ENCODE results near the gene TNRC6C. TPM values are rescaled to one million over a fixed set of nuclear protein-coding genes. Genes with fewer than 3 reads are reported as not detected.
"Not testable (repeated sequence)": the region's sequence is repeated elsewhere in the genome, so short reads cannot be mapped to it uniquely, and the experiment has no call there.

Gene TNRC6C
- total RNA-seq, 3 donors from 2014 or later (not counting 1 experiment from before 2014, with no cell fraction given), result 74.3 to 100 (median 76.3) TPM

DNA sequence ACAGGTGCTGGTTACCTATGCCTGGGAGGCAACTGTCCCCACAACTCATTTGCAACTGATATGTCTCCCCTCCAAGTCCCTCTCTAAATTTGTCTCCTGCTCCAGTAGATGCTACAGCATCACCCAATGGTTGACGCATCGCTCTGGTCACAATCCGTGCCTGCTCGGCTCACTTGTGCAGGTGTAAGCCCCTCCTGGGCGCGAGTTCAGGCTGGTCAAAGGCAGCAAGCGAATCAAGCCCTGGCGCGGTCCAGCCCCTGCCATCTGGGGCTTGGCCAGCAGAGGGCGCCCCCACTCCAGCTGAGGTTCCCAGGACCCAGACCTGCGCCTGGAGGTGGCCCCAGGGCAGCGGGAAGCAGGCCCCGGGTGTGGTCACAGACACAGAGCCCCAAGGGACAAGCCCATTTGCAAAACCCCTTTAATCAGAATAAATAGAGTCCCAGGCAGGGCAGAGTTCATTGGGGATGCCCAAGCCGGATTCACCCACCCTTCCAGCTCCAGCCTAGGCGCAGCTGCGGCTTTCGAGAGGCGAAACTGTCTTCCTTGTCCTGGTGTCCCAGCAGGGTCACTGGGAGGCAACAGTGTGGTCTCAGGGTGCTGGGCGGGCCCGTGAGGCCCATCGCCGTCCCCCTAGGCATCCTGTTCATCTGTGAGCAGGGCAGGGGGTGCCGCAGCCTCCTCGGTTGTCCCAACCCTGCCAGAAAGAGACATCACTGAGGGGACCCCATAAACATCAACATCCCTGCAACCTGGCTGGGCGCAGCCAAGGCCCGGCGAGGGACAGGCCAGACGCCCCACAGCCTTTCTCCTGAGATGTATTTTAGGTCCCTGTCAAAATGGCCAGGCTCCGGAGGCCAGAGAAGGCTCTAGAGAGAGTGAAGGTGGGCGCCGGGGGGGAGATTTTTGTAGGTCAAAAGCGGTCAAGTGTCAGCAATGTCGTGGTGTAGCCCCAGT, 154.3 kb downstream of the TNRC6C start:
- Histone ChIP-seq H3K9me3 (ENCODE audit: control insufficient read depth, insufficient read depth, low read length) (no peaks in the 10 kb centered on the region), H3K27me3 (ENCODE audit: control insufficient read depth, insufficient read depth, low read length) (no peaks in the 10 kb centered on the region), H3K36me3 (ENCODE audit: control insufficient read depth, insufficient read depth, low read length) (peaks cover 93% of the 10 kb centered on the region), H3K4me1 (ENCODE audit: control insufficient read depth, insufficient read depth, low read length) (peaks cover 41% of the 10 kb centered on the region), H3K27ac (ENCODE audit: low read length) (peak overlapping the region; percentile 73), H3K4me3 (ENCODE audit: low read length) (no peak overlapping the region)
- peaks cover 6% of the 10 kb centered on the region for H3K36me3 Mint-ChIP-seq
- ATAC-seq (peak; percentile 66 to 82 (median 71)), DNase-seq (peak; percentile 83 to 85)
- TF ChIP-seq, protein P1, sequence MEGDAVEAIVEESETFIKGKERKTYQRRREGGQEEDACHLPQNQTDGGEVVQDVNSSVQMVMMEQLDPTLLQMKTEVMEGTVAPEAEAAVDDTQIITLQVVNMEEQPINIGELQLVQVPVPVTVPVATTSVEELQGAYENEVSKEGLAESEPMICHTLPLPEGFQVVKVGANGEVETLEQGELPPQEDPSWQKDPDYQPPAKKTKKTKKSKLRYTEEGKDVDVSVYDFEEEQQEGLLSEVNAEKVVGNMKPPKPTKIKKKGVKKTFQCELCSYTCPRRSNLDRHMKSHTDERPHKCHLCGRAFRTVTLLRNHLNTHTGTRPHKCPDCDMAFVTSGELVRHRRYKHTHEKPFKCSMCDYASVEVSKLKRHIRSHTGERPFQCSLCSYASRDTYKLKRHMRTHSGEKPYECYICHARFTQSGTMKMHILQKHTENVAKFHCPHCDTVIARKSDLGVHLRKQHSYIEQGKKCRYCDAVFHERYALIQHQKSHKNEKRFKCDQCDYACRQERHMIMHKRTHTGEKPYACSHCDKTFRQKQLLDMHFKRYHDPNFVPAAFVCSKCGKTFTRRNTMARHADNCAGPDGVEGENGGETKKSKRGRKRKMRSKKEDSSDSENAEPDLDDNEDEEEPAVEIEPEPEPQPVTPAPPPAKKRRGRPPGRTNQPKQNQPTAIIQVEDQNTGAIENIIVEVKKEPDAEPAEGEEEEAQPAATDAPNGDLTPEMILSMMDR (IDR thresholded peaks at IDR 0.05), result peak; percentile 98
- no peaks in the 10 kb centered on the region for H3K9me3 Mint-ChIP-seq
- H3K27me3 Mint-ChIP-seq (ENCODE audit: low read depth in 2 of 2), result no peaks in the 10 kb centered on the region
- H3K27ac Mint-ChIP-seq, result peak overlapping the region; percentile 79 to 91
- intact Hi-C loops (cut with micrococcal nuclease), result loop anchor here (1.0 kb wide), 3 partner anchors 22 to 139 kb away; no protein-coding TSS in a partner anchor
- H3K4me1 Mint-ChIP-seq, result peaks cover 36 to 50% of the 10 kb centered on the region in 2 donors
- WGBS (ENCODE audit: insufficient coverage), result 66% methylated on average over 33 of the region's 33 CpGs
- H3K4me3 Mint-ChIP-seq, result peak overlapping the region; percentile 72

DNA sequence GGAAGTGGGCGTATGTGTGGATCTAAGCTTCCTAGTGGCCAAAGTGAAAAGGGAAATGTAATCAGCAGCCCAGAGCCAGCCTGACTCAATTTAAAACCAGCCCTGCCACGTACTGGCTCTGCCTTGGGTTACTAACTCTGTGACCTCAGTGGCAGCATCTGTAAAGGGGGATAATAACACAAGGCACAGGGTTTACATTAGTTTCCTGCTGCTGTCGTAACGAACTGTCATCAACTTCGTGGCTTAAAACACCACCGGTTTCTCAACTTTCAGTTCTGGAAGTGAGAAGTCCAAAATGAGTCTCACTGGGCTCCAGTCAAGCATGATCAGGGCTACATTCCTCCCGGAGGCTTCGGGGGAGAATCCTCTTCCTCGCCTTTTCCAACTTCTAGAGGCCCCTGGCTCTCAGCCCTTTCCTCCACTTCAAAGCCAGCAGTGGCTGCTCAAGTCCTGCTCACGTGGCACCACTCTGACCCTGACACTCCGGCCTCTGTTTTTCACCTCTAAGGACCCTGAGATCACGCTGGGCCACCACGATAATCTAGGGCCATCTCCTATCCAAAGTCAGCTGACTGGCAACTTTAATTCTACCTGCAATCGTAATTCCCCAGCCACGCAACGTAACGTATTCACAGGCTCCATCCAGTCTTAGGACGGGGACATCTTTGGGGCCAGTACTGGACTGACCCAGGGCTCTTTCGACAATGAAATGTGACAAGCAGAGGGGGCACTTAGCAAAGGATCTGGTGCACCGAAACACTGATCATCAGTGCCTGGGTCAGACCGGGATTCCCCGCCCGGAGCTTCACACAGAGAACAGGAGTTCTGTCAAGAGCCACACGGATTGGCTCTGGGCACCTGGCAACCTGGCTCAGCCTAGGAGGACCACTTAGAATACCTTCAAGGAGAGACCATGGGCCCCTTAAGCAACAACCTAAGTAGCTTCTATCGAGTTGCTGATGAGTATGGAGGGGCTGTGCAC, 155.6 kb downstream of the TNRC6C start:
- H3K4me3 Mint-ChIP-seq, result peak overlapping the region; percentile 50
- Histone ChIP-seq H3K4me3 (ENCODE audit: low read length) (no peak overlapping the region), H3K27me3 (ENCODE audit: control insufficient read depth, insufficient read depth, low read length) (no peaks in the 10 kb centered on the region), H3K36me3 (ENCODE audit: control insufficient read depth, insufficient read depth, low read length) (peaks cover 92% of the 10 kb centered on the region), H3K9me3 (ENCODE audit: control insufficient read depth, insufficient read depth, low read length) (no peaks in the 10 kb centered on the region), H3K4me1 (ENCODE audit: control insufficient read depth, insufficient read depth, low read length) (peaks cover 53% of the 10 kb centered on the region), H3K27ac (ENCODE audit: low read length) (peak overlapping the region; percentile 73)
- intact Hi-C loops (cut with micrococcal nuclease), result loop anchor here (1.0 kb wide), 1 partner anchor 137 kb away; no protein-coding TSS in a partner anchor
- no peaks in the 10 kb centered on the region for H3K27me3 Mint-ChIP-seq (ENCODE audit: low read depth in 2 of 2)
- peaks cover 6% of the 10 kb centered on the region for H3K36me3 Mint-ChIP-seq
- H3K4me1 Mint-ChIP-seq, result peaks cover 39 to 51% of the 10 kb centered on the region in 2 donors
- H3K9me3 Mint-ChIP-seq, result no peaks in the 10 kb centered on the region
- peak overlapping the region; percentile 79 to 91 for H3K27ac Mint-ChIP-seq
- DNase-seq (peak; percentile 32 to 66), ATAC-seq (peak; percentile 78 to 89 (median 84))
- WGBS (ENCODE audit: insufficient coverage), result 67% methylated on average over 25 of the region's 25 CpGs
- TF ChIP-seq, protein P1 (IDR thresholded peaks at IDR 0.05), result no peak

- H3K4me3 Mint-ChIP-seq, result no peak overlapping the region
- H3K36me3 ChIP-seq (ENCODE audit: control insufficient read depth, insufficient read depth, low read length), result peaks cover 92% of the 10 kb centered on the region
- H3K4me3 ChIP-seq (ENCODE audit: low read length), result no peak overlapping the region
- 90% methylated on average over 23 of the region's 28 CpGs for WGBS (ENCODE audit: insufficient coverage)
- no peaks in the 10 kb centered on the region for H3K9me3 ChIP-seq (ENCODE audit: control insufficient read depth, insufficient read depth, low read length)
- H3K27me3 Mint-ChIP-seq (ENCODE audit: low read depth in 2 of 2), result no peaks in the 10 kb centered on the region
- H3K27ac ChIP-seq (ENCODE audit: low read length), result peak overlapping the region; percentile 73
- H3K4me1 ChIP-seq (ENCODE audit: control insufficient read depth, insufficient read depth, low read length), result peaks cover 57% of the 10 kb centered on the region
- no peak for ATAC-seq
- TF ChIP-seq, protein P1 (IDR thresholded peaks at IDR 0.05), result no peak
- intact Hi-C loops (cut with micrococcal nuclease), result no loop called here
- H3K4me1 Mint-ChIP-seq, result peaks cover 39 to 53% of the 10 kb centered on the region in 2 donors
- H3K27me3 ChIP-seq (ENCODE audit: control insufficient read depth, insufficient read depth, low read length), result no peaks in the 10 kb centered on the region
- peak overlapping the region; percentile 79 to 91 for H3K27ac Mint-ChIP-seq
- DNase-seq, result no peak
- no peaks in the 10 kb centered on the region for H3K9me3 Mint-ChIP-seq
- peaks cover 6% of the 10 kb centered on the region for H3K36me3 Mint-ChIP-seq
Observed at GRCh38 chr17:78114831-78115723, 156.6 kb downstream of the TNRC6C start.

DNA sequence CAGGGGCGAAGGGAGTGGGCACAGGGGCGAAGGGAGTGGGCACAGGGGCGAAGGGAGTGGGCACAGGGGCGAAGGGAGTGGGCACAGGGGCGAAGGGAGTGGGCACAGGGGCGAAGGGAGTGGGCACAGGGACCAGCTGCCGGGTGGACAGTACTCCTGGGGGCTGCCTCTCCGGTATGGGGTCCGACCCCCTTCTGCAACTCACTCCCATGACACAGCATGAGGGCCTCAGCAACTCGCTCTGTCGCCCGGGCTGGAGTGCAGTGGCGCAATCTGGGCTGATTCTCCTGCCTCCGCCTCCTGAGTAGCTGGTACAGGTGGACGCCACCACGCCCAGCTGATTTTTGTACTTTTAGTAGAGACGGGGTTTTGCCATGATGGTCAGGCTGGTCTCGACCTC, 157.3 kb downstream of the TNRC6C start:
- H3K36me3 Mint-ChIP-seq, result not testable (repeated sequence)
- DNase-seq, result peak in 1 of 2 donors; percentile 23
- H3K36me3 ChIP-seq (ENCODE audit: control insufficient read depth, insufficient read depth, low read length), result peaks cover 91% of the 10 kb centered on the region

More for the DNA sequence above, 157.3 kb downstream of the TNRC6C start:
- H3K27me3 Mint-ChIP-seq (ENCODE audit: low read depth in 2 of 2); H3K27ac ChIP-seq (ENCODE audit: low read length); ATAC-seq; H3K9me3 Mint-ChIP-seq; H3K27me3 ChIP-seq (ENCODE audit: control insufficient read depth, insufficient read depth, low read length); H3K4me3 Mint-ChIP-seq; H3K9me3 ChIP-seq (ENCODE audit: control insufficient read depth, insufficient read depth, low read length); H3K4me3 ChIP-seq (ENCODE audit: low read length); intact Hi-C loops (cut with micrococcal nuclease); H3K27ac Mint-ChIP-seq: not testable (repeated sequence)
- peaks cover 35 to 56% of the 10 kb centered on the region in 2 donors for H3K4me1 Mint-ChIP-seq
- WGBS (ENCODE audit: insufficient coverage), result 93% methylated on average over 14 of the region's 18 CpGs
- H3K4me1 ChIP-seq (ENCODE audit: control insufficient read depth, insufficient read depth, low read length), result peaks cover 64% of the 10 kb centered on the region
